ENCODE results near the gene NIT1.

Gene NIT1

DNA sequence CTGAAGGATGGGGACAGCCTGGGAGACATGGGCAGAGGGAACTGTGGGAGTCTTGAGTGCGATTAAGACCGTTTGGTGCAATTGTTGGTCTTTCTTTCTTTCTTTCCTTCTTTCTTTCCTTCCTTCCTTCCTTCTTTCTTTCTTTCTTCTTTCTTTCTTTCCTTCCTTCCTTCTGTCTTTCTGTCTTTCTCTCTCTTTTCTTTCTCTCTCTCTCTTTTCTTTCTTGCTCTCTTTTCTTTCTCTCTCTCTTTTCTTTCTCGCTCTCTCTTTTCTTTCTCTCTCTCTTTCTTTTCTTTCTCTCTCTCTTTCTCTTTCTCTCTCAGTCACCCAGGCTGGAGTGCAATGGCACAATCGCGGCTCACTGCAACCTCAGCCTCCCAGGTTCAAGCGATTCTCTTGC, 22.7 kb upstream of the NIT1 start:
- TF ChIP-seq, protein P1, sequence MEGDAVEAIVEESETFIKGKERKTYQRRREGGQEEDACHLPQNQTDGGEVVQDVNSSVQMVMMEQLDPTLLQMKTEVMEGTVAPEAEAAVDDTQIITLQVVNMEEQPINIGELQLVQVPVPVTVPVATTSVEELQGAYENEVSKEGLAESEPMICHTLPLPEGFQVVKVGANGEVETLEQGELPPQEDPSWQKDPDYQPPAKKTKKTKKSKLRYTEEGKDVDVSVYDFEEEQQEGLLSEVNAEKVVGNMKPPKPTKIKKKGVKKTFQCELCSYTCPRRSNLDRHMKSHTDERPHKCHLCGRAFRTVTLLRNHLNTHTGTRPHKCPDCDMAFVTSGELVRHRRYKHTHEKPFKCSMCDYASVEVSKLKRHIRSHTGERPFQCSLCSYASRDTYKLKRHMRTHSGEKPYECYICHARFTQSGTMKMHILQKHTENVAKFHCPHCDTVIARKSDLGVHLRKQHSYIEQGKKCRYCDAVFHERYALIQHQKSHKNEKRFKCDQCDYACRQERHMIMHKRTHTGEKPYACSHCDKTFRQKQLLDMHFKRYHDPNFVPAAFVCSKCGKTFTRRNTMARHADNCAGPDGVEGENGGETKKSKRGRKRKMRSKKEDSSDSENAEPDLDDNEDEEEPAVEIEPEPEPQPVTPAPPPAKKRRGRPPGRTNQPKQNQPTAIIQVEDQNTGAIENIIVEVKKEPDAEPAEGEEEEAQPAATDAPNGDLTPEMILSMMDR (IDR thresholded peaks at IDR 0.05; ENCODE audit: low read depth, low read length) = no peak
- H3K4me3 ChIP-seq (ENCODE audit: low read depth, low read length) = no peak overlapping the region
- in situ Hi-C loops (cut with HindIII; ENCODE audit: low sequenced_read_pairs) = no loop called here
- DNase-seq (ENCODE audit: low read depth, low spot score) = no peak

DNA sequence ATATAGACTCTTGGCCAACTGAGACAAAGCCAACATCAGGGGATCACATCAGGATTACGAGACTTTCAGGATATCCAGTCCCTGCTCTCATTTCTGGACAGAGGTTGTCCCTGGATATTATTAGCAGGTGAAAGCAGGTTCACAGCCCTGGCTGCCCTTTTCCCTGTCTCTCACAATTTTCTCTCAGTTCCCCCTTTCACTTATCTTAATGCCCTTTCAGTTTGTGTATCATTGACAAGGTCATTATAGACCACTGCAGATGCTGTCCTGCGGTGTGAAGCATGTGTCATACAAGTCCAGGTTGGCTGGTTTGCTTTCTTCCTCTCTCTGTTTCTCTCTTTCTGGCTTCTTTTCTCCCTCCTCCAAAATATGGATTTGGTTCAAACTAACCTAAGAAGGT, 21.9 kb upstream of the NIT1 start:
- TF ChIP-seq, protein P1 (IDR thresholded peaks at IDR 0.05; ENCODE audit: low read depth, low read length) = no peak
- in situ Hi-C loops (cut with HindIII; ENCODE audit: low sequenced_read_pairs) = no loop called here
- H3K4me3 ChIP-seq (ENCODE audit: low read depth, low read length) = no peak overlapping the region
- no peak for DNase-seq (ENCODE audit: low read depth, low spot score)

DNA sequence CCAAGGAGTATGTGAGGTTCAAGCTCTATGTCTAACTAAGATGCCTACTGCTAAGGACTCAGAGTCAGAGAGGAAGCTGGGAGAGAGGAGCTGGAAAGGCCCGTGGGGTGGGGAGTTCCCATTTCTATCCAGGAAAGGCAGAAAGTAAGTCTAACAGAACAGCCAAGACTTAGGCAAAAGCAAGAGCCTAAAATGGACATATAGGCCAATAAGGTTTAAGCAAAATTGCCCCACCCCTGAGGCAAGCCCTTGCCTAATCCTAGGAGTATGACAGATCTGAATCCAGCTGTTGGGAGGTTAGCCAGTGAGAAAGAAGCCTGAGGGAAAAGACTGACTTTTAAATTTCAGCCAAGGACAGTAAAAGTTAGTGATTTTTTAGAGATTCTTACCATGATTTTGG, 21.4 kb upstream of the NIT1 start:
- DNase-seq (ENCODE audit: low read depth, low spot score) = no peak
- TF ChIP-seq, protein P1 (IDR thresholded peaks at IDR 0.05; ENCODE audit: low read depth, low read length) = no peak
- H3K4me3 ChIP-seq (ENCODE audit: low read depth, low read length) = no peak overlapping the region
- in situ Hi-C loops (cut with HindIII; ENCODE audit: low sequenced_read_pairs) = no loop called here

DNA sequence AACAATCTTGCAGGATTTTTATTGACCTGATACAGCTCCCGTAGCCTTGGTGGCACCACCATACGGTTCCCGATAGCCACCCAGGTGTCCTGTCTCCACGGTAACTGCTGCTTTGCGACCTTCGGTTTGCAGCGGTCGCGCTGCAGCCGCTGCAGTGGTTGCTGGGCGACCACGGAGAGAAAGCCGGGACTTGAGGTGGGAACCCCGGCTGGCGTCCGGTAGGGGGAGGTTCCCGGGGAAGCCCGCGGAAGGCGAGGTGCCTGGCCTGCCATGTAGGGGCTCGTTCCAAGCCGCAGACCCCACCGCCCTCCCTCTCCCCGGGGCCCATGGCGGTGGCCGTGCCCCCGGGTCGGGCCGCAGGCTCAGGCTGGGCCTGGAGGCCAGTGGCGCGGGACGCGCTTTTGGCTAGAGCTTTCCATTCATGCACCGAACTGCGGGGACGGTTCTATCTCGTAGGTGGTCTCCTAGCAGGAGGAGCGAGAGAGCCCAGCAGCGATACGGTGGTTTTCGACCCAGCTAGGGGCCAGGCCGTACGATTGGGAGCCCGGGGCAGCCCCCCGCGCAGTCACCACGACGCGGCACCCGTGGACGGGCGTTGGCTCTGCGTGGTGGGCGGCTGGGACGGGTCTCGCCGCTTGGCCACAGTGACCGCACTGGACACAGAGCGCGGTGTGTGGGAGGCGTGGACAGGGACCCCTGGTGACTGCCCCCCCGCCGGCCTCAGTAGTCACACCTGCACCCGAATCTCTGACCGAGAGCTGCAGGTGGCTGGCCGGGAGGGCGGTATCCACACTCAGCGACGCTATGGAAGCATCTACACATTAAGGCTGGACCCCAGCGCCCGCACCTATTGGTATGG, 19.5 kb upstream of the NIT1 start, which contains the start of gene KLHDC9:
TSS of gene KLHDC9 (plus strand) at position 152 of the 859 bp plus-strand sequence. CDS start at position 327, 175 bp downstream.
- DNase-seq (ENCODE audit: low read depth, low spot score) = peak; percentile 84
- TF ChIP-seq, protein P1 (IDR thresholded peaks at IDR 0.05; ENCODE audit: low read depth, low read length) = peak; percentile 37
- in situ Hi-C loops (cut with HindIII; ENCODE audit: low sequenced_read_pairs) = no loop called here
- peak within 1 kb of the TSS; percentile 44 for H3K4me3 ChIP-seq (ENCODE audit: low read depth, low read length)

DNA sequence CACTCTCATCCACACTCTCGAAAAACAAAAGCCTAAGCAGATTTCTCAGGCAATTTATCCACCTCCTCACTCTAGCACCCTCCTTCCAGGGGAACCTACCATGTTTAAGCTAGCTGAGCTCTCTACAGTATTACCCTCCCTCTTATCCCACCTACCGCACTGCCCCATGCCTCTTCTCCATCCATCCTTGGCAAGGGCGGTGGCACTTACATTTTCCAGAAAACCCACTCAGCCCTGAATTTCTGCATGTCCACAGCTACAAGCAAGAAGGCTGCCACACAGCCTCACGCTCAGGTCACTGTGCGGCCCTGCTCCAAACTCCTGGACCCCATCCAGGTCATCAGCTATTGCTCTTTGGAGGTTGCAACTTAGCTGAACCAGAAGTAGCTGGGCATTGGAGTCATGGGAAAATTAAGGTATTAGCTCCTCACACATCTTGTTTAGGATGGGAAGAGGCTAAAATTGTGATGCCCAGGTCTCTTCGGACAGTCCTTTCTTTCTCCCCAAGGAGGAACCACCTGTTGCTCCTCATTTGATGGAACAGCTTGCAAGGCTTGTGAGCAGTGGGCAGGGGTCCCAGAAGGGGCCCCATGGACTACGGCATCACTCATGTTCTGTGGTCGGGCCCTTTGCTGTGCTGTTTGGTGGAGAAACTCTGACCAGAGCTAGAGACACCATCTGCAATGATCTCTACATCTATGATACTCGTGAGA, 18.7 kb upstream of the NIT1 start:
- in situ Hi-C loops (cut with HindIII; ENCODE audit: low sequenced_read_pairs) = no loop called here
- TF ChIP-seq, protein P1 (IDR thresholded peaks at IDR 0.05; ENCODE audit: low read depth, low read length) = no peak
- no peak overlapping the region for H3K4me3 ChIP-seq (ENCODE audit: low read depth, low read length)
- no peak for DNase-seq (ENCODE audit: low read depth, low spot score)

DNA sequence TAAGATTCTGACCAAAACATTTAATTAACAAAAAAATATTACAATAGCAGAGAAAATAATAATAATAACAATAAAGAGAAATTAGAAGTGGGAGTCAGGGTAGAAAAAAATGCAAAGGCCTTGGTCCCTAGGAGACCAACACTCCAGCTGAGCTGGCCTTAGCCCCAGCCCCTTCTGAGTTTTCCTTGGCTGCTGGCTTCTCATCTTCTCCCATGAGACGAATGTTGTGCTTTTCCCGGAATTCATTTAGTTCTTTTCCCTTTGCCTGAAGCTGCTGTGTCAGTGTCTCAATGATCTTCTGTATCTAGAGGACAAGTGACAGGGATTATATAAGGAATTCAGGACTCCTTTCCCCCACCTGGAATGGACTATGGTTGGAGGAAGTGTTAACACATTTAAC, 17.3 kb upstream of the NIT1 start:
- no peak overlapping the region for H3K4me3 ChIP-seq (ENCODE audit: low read depth, low read length)
- TF ChIP-seq, protein P1 (IDR thresholded peaks at IDR 0.05; ENCODE audit: low read depth, low read length) = no peak
- no peak for DNase-seq (ENCODE audit: low read depth, low spot score)
- in situ Hi-C loops (cut with HindIII; ENCODE audit: low sequenced_read_pairs) = no loop called here

Measured in astrocyte of the spinal cord (primary cell).